H9 (cell line): ENCODE measurements around the gene PTCD1. TPM values are rescaled to one million over a fixed set of nuclear protein-coding genes. Genes with fewer than 3 reads are reported as not detected.

Experiments used
- DNase-seq: peaks from one replicate; pipeline ENCODE4 v3.0.0-alpha.2; 2017
- H2AFZ ChIP-seq: one replicate; pipeline ENCODE4 v1.6.1; 2013; ENCODE audit warnings: mild to moderate bottlenecking, low read length, control low read depth, moderate library complexity
- H2AK5ac ChIP-seq: 2 replicates; pipeline ENCODE4 v1.6.1; 2013; ENCODE audit warnings: low read length, control low read depth, mixed read lengths; ENCODE audit not compliant: insufficient read length
- H2BK120ac ChIP-seq: one replicate; pipeline ENCODE4 v1.6.1; 2013; ENCODE audit warnings: low read depth, mild to moderate bottlenecking, low read length, control low read depth, inconsistent platforms; ENCODE audit not compliant: poor library complexity, severe bottlenecking
- H2BK12ac ChIP-seq: 2 replicates; pipeline ENCODE4 v1.6.1; 2013; ENCODE audit warnings: low read length, control low read depth, mixed read lengths, low read depth; ENCODE audit not compliant: insufficient read length
- H2BK15ac ChIP-seq: 2 replicates; pipeline ENCODE4 v1.6.1; 2013; ENCODE audit warnings: low read depth, low read length, control low read depth
- H2BK20ac ChIP-seq: one replicate; pipeline ENCODE4 v1.6.1; 2013; ENCODE audit warnings: low read depth, mild to moderate bottlenecking, low read length, control low read depth, inconsistent platforms; ENCODE audit not compliant: poor library complexity, severe bottlenecking
- H2BK5ac ChIP-seq: 2 replicates; pipeline ENCODE4 v1.6.1; 2013; ENCODE audit warnings: low read length, control low read depth, mixed read lengths; ENCODE audit not compliant: insufficient read length
- H3K14ac ChIP-seq: 2 replicates; pipeline ENCODE4 v1.6.1; 2013; ENCODE audit warnings: low read length, control low read depth; ENCODE audit not compliant: insufficient read depth
- H3K18ac ChIP-seq: 2 replicates; pipeline ENCODE4 v1.6.1; 2013; ENCODE audit warnings: low read depth, mild to moderate bottlenecking, mixed read lengths, low read length, control low read depth; ENCODE audit not compliant: insufficient read length
- H3K23ac ChIP-seq: 2 replicates; pipeline ENCODE4 v1.6.1; 2013; ENCODE audit warnings: low read length, control low read depth, mixed read lengths, low read depth; ENCODE audit not compliant: insufficient read length
- H3K23me2 ChIP-seq: 2 replicates; pipeline ENCODE4 v1.6.1; 2013; ENCODE audit warnings: low read depth, mild to moderate bottlenecking, mixed read lengths, low read length, control low read depth; ENCODE audit not compliant: insufficient read length, poor library complexity, severe bottlenecking
- H3K27ac ChIP-seq: 2 replicates; pipeline ENCODE4 v1.5.1; 2013; ENCODE audit warnings: low read length, control low read depth, mixed read lengths, low read depth; ENCODE audit not compliant: insufficient read length
- H3K27me3 ChIP-seq: 2 replicates; pipeline ENCODE4 v1.6.1; 2013; ENCODE audit warnings: low read length, control low read depth, inconsistent platforms; ENCODE audit not compliant: insufficient read depth
- H3K4ac ChIP-seq: 2 replicates; pipeline ENCODE4 v1.6.1; 2013; ENCODE audit warnings: low read depth, mild to moderate bottlenecking, control low read depth, inconsistent platforms, low read length, moderate library complexity
- H3K4me1 ChIP-seq: 2 replicates; pipeline ENCODE4 v1.6.1; 2013; ENCODE audit warnings: low read length, control low read depth, inconsistent platforms; ENCODE audit not compliant: insufficient read depth
- H3K4me2 ChIP-seq: 2 replicates; pipeline ENCODE4 v1.6.1; 2013; ENCODE audit warnings: low read length, control low read depth, mixed read lengths; ENCODE audit not compliant: insufficient read length, insufficient read depth
- H3K56ac ChIP-seq: 2 replicates; pipeline ENCODE4 v1.6.1; 2013; ENCODE audit warnings: low read depth, mild to moderate bottlenecking, mixed read lengths, low read length, control low read depth; ENCODE audit not compliant: insufficient read length
- H3K79me1 ChIP-seq: 2 replicates; pipeline ENCODE4 v1.6.1; 2013; ENCODE audit warnings: low read depth, mild to moderate bottlenecking, moderate library complexity, low read length, control low read depth, inconsistent platforms; ENCODE audit not compliant: insufficient read depth, poor library complexity, severe bottlenecking
- H3K79me2 ChIP-seq: 2 replicates; pipeline ENCODE4 v1.6.1; 2013; ENCODE audit warnings: low read length, control low read depth, inconsistent platforms; ENCODE audit not compliant: insufficient read depth
- H3K9ac ChIP-seq: 2 replicates; pipeline ENCODE4 v1.6.1; 2013; ENCODE audit warnings: low read length, control low read depth, mixed read lengths; ENCODE audit not compliant: insufficient read length; ENCODE audit errors: extremely low read depth
- H3K9me3 ChIP-seq: one replicate; pipeline ENCODE4 v1.6.1; 2013; ENCODE audit warnings: low read depth, low read length, inconsistent platforms; ENCODE audit not compliant: control insufficient read depth
- H3T11ph ChIP-seq: one replicate; pipeline ENCODE4 v1.6.1; 2013; ENCODE audit warnings: mild to moderate bottlenecking, low read length, control low read depth, inconsistent platforms
- H4K20me1 ChIP-seq: one replicate; pipeline ENCODE4 v1.6.1; 2013; ENCODE audit not compliant: control insufficient read depth, insufficient read length, insufficient read depth
- H4K5ac ChIP-seq: 2 replicates; pipeline ENCODE4 v1.6.1; 2013; ENCODE audit warnings: low read depth, mild to moderate bottlenecking, mixed read lengths, low read length, control low read depth; ENCODE audit not compliant: insufficient read length
- H4K8ac ChIP-seq: replicated peaks from 2 replicates; pipeline ENCODE4 v1.6.1; 2013; ENCODE audit warnings: low read length, control low read depth, mixed read lengths, low read depth; ENCODE audit not compliant: insufficient read length
- H4K91ac ChIP-seq: 2 replicates; pipeline ENCODE4 v1.6.1; 2013; ENCODE audit warnings: low read depth, mild to moderate bottlenecking, moderate library complexity, mixed read lengths, low read length, control low read depth; ENCODE audit not compliant: insufficient read length
- H3K27ac Mint-ChIP-seq, 3 experiments: 2 replicates in 2 of 3; 3 replicates in 1 of 3; pipeline ENCODE4 v1.8.0; 2020 to 2021; ENCODE audit warnings: mixed read lengths in 3 of 3, mild to moderate bottlenecking in 1 of 3, moderate library complexity in 1 of 3
- H3K27me3 Mint-ChIP-seq: 2 replicates; pipeline ENCODE4 v1.8.0; 2021; ENCODE audit warnings: low read depth, mild to moderate bottlenecking, moderate library complexity, mixed read lengths
- H3K36me3 Mint-ChIP-seq, 3 experiments: 2 replicates in 2 of 3; 3 replicates in 1 of 3; pipeline ENCODE4 v1.8.0; 2020 to 2021; ENCODE audit warnings: low read depth in 3 of 3, mixed read lengths in 3 of 3; ENCODE audit not compliant: insufficient read depth in 1 of 3
- H3K4me1 Mint-ChIP-seq, 2 experiments: 2 replicates each; pipeline ENCODE4 v1.8.0; 2020; ENCODE audit warnings: mixed read lengths in 2 of 2
- H3K4me3 Mint-ChIP-seq, 2 experiments: 2 replicates in 1 of 2; 3 replicates in 1 of 2; pipeline ENCODE4 v1.8.0; 2020 to 2021; ENCODE audit warnings: mild to moderate bottlenecking in 2 of 2, mixed read lengths in 2 of 2, moderate library complexity in 1 of 2
- H3K9me3 Mint-ChIP-seq, 2 experiments: 2 replicates in 1 of 2; 3 replicates in 1 of 2; pipeline ENCODE4 v1.8.0; 2020; ENCODE audit warnings: mild to moderate bottlenecking in 2 of 2, mixed read lengths in 2 of 2, moderate library complexity in 1 of 2
- CTCF ChIP-seq: fragments of 200-600 bp; sonication (generic); conservative IDR thresholded peaks from 3 replicates; pipeline ENCODE4 v1.8.0; 2021; ENCODE audit warnings: antibody characterized with exemption, mild to moderate bottlenecking
- WGBS: extraction: QIAGEN DNeasy Blood & Tissue Kit; methylation state at CpG from one replicate; pipeline ENCODE4 v1.1.7; 2013; ENCODE audit warnings: missing lambda C conversion rate, low lambda C conversion rate, mixed read lengths; ENCODE audit not compliant: insufficient read length; ENCODE audit errors: extremely low coverage; 5-methylcytosine and 5-hydroxymethylcytosine counted together
- total RNA-seq: library from RNA; stranded (reverse); gene quantifications from 2 replicates; pipeline ENCODE4 v1.2.1, GENCODE V29; 2021

Gene PTCD1
- total RNA-seq, 1 experiment from 2014 or later = 12.8 TPM

GRCh38 chr7:99395616-99396327, 42.8 kb downstream of the PTCD1 start:
- Histone ChIP-seq H3K18ac (no peak overlapping the region), H3K4me1 (peaks cover 2% of the 10 kb centered on the region; the same call in 1 of the 2 replicates), H3K79me1 (no peaks in the 10 kb centered on the region), H2BK12ac (no peak overlapping the region), H3K14ac (no peak overlapping the region), H3K9me3 (no peaks in the 10 kb centered on the region), H3K79me2 (no peaks in the 10 kb centered on the region), H3K4me2 (no peak overlapping the region), H3K23me2 (peaks cover 11% of the 10 kb centered on the region), H4K8ac (no peak overlapping the region), H4K5ac (no peak overlapping the region), H3K23ac (no peak overlapping the region), H2BK120ac (no peak overlapping the region), H2BK5ac (no peak overlapping the region), H3K4ac (no peak overlapping the region), H3K27ac (no peak overlapping the region), H2AFZ (no peak overlapping the region), H3T11ph (no peak overlapping the region), H2BK20ac (no peak overlapping the region), H2AK5ac (no peak overlapping the region), H3K9ac (no peak overlapping the region), H2BK15ac (no peak overlapping the region), H4K20me1 (no peaks in the 10 kb centered on the region), H3K56ac (no peak overlapping the region), H3K27me3 (no peaks in the 10 kb centered on the region), H4K91ac (no peak overlapping the region)
- no peak for DNase-seq
- Mint-ChIP-seq H3K27ac (peak overlapping the region in 1 of 3 experiments; percentile 57; a peak in 1 of 7 replicates), H3K36me3 (peaks cover 32 to 80% (median 61%) of the 10 kb centered on the region in 3 experiments), H3K4me1 (peaks cover 13 to 14% of the 10 kb centered on the region in 2 experiments), H3K27me3 (peaks cover 1% of the 10 kb centered on the region; the same call in 1 of the 2 replicates), H3K9me3 (no peaks in the 10 kb centered on the region), H3K4me3 (no peak overlapping the region)
- no peak; the same call in 2 of the 3 replicates for TF ChIP-seq CTCF
- WGBS = no CpG with 5 or more reads among the region's 14 CpGs
